Neutrophil (primary cell): ENCODE data around the gene TXNDC11.

Experiments
- H3K27ac ChIP-seq: fragments of 200-600 bp; sonication (generic); 2 replicates; pipeline ENCODE4 v1.5.1; 2016; ENCODE audit warnings: mild to moderate bottlenecking, moderate library complexity
- H3K27me3 ChIP-seq: fragments of 200-600 bp; sonication (generic); 2 replicates; pipeline ENCODE4 v1.6.0; 2016; ENCODE audit warnings: mild to moderate bottlenecking
- H3K36me3 ChIP-seq: fragments of 200-600 bp; sonication (generic); 2 replicates; pipeline ENCODE4 v1.5.1; 2017
- H3K4me1 ChIP-seq, 2 experiments: fragments of 200-600 bp in 1 of 2; sonication (generic) in 1 of 2; 1 replicate in 1 of 2; 2 replicates in 1 of 2; pipeline versions ENCODE4 v1.5.1 to v1.6.1; 2013 to 2016; ENCODE audit warnings: low read depth in 1 of 2, low read length in 1 of 2, mild to moderate bottlenecking in 1 of 2, moderate library complexity in 1 of 2; ENCODE audit not compliant: control insufficient read depth in 1 of 2, insufficient read depth in 1 of 2
- H3K4me3 ChIP-seq, 2 experiments: fragments of 200-600 bp in 1 of 2; sonication (generic) in 1 of 2; 1 replicate in 1 of 2; 2 replicates in 1 of 2; pipeline ENCODE4 v1.5.1; 2013 to 2016; ENCODE audit warnings: low read depth in 1 of 2, low read length in 1 of 2, mild to moderate bottlenecking in 1 of 2, moderate library complexity in 1 of 2
- H3K9me3 ChIP-seq: fragments of 200-600 bp; sonication (generic); 2 replicates; pipeline ENCODE4 v1.5.1; 2016
- CTCF ChIP-seq: fragments of 200-600 bp; sonication (generic); IDR thresholded peaks from 2 replicates; pipeline ENCODE4 v1.5.1; 2016; ENCODE audit warnings: antibody characterized with exemption

Gene TXNDC11

GRCh38 chr16:11726008-11726407 is 16.6 kb downstream of the TXNDC11 start:
- Histone ChIP-seq H3K36me3 (peaks cover 34% of the 10 kb centered on the region), H3K4me1 (peaks cover 16 to 20% of the 10 kb centered on the region in 2 experiments)

GRCh38 chr16:11725457-11725856 is 17.2 kb downstream of the TXNDC11 start:
- Histone ChIP-seq H3K4me1 (peaks cover 16 to 20% of the 10 kb centered on the region in 2 experiments), H3K9me3 (no peaks in the 10 kb centered on the region), H3K27ac (no peak overlapping the region), H3K36me3 (peaks cover 36% of the 10 kb centered on the region), H3K4me3 (no peak overlapping the region), H3K27me3 (no peaks in the 10 kb centered on the region)
- TF ChIP-seq CTCF: no peak

More at GRCh38 chr16:11726008-11726407, 16.6 kb downstream of the TXNDC11 start:
- TF ChIP-seq CTCF: no peak
- Histone ChIP-seq H3K9me3 (no peaks in the 10 kb centered on the region), H3K4me3 (no peak overlapping the region), H3K27ac (no peak overlapping the region), H3K27me3 (no peaks in the 10 kb centered on the region)

GRCh38 chr16:11722468-11722808 is 20.2 kb downstream of the TXNDC11 start:
- TF ChIP-seq CTCF: no peak
- no peaks in the 10 kb centered on the region for H3K9me3 ChIP-seq
- peak overlapping the region; percentile 54 for H3K27ac ChIP-seq
- H3K4me3 ChIP-seq: no peak overlapping the region
- H3K36me3 ChIP-seq: peaks cover 39% of the 10 kb centered on the region
- peaks cover 6 to 8% of the 10 kb centered on the region in 2 experiments for H3K4me1 ChIP-seq
- H3K27me3 ChIP-seq: no peaks in the 10 kb centered on the region

GRCh38 chr16:11721781-11722467 is 20.7 kb downstream of the TXNDC11 start:
- Histone ChIP-seq H3K27me3 (no peaks in the 10 kb centered on the region), H3K27ac (peak overlapping the region; percentile 54), H3K36me3 (peaks cover 39% of the 10 kb centered on the region), H3K4me1 (peaks cover 2% of the 10 kb centered on the region in 2 experiments), H3K4me3 (no peak overlapping the region), H3K9me3 (no peaks in the 10 kb centered on the region)
- no peak for TF ChIP-seq CTCF

GRCh38 chr16:11719762-11720161 is 22.9 kb downstream of the TXNDC11 start:
- no peak for TF ChIP-seq CTCF
- no peaks in the 10 kb centered on the region for H3K27me3 ChIP-seq
- H3K4me3 ChIP-seq: no peak overlapping the region
- peaks cover 36% of the 10 kb centered on the region for H3K36me3 ChIP-seq
- no peaks in the 10 kb centered on the region for H3K9me3 ChIP-seq
- no peak overlapping the region for H3K27ac ChIP-seq
- peaks cover 0 to under 1% of the 10 kb centered on the region in 2 experiments for H3K4me1 ChIP-seq
